Stimulated activated CD4-positive, alpha-beta T cell treated with anti-CD3 and anti-CD28 coated beads, Interleukin-2, amount 100 ng/mL, for 24 hours (primary cell): Measurements from ENCODE around the gene MICAL1.

Experiments used
- DNase-seq, 2 donors: peaks; one replicate each; pipeline ENCODE4 v3.0.0-alpha.2; 2020

Gene MICAL1

GRCh38 chr6:109421184-109421583 is 34.4 kb downstream of the MICAL1 start:
- DNase-seq: no peak

- no peak for DNase-seq
Observed at GRCh38 chr6:109420751-109421150, 34.8 kb downstream of the MICAL1 start.

- DNase-seq: no peak
Observed at GRCh38 chr6:109417646-109418045, 37.9 kb downstream of the MICAL1 start.

DNA sequence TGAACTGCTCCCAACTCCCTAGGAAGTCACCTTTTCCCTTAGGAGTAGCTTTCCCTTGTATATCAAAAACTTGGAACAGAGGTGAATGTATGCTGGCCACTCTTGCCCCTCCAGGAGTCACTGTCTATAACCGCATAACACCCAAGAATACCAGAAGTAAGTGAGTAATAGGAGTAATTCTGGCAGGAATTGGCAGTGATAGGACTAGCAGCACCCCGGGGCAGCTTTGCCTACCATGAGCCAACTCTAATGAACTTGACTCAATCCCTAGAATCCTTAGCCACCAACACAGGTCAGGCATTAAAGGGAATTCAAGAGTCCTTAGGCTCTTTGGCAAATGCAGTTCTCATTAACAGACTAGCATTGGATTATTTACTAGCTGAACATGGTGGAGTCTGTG is 44.5 kb downstream of the MICAL1 start:
- no peak for DNase-seq

DNA sequence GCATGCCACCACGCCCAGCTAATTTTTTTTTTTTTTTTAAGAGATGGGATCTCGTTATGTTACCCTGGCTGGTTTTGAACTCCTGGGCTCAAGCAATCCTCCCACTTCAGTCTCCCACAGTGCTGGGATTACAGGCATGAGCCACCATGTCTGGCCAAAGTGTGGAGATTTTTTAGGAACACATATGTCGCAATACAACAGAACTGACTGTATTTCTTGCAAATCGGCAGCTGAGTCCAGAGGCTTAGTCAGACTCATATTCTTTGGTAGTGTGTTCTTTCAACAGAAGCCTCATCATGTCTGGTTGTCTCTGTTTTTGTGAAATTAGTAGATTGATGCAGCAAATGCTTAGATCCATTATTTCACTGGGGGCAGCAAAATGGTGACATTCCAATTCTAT is 49.4 kb downstream of the MICAL1 start:
- no peak for DNase-seq

DNA sequence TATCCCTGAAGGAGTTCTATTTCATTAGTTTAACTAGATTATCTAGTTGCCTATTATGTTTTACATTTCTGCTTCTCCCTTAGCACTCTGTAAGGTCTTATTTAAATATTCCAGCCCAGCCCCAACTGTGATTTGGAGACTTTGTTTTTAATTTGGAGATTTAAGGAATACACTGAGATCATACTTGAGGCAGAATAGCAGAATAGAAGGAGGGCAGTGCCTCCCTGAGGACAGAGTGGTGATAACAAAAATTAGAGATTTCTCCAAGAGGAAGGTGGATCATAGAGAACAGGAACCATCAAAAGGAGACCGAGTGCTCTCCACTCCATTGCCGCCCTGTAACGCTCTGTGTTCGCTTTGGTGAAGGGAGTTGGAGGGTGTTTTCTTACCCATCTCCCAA is 58.6 kb downstream of the MICAL1 start:
- DNase-seq: no peak

GRCh38 chr6:109396046-109396718 is 59.4 kb downstream of the MICAL1 start:
- DNase-seq: no peak
